A549 treated with AZD2906 at 1 μM for 4 hours (cell line): Measurements from ENCODE around the gene MEST. TPM values are rescaled to one million over a fixed set of nuclear protein-coding genes. Genes with fewer than 3 reads are reported as not detected.

Source experiments
- total RNA-seq: library from RNA; stranded (reverse); fragments of 200-300 nt; extraction: Qiagen RNA extraction; gene quantifications from 5 replicates; pipeline ENCODE4 v1.2.3, GENCODE V29; 2022

Gene MEST
- 32.9 to 39.0 TPM (median 38.2 TPM) in 5 replicates for total RNA-seq

GRCh38 chr7:130491841-130492522 is at the start of gene MEST:
MEST (plus strand) TSS chr7:130492085; CDS start chr7:130492314, 229 bp downstream.

Other genes starting within 250 kb of the MEST start
- 0.05 to 0.33 TPM (median 0.11 TPM) in 3 of 5 replicates, not detected in the others for gene CPA2, start 225.2 kb upstream of the MEST start, total RNA-seq
- gene CPA4, start 198.9 kb upstream of the MEST start, total RNA-seq, result 2.9 to 5.1 TPM (median 3.6 TPM) in 5 replicates
- not detected in 5 replicates for gene CPA5, start 147.3 kb upstream of the MEST start, total RNA-seq
- gene CPA1, start 111.6 kb upstream of the MEST start, total RNA-seq, result not detected in 5 replicates
- gene CEP41, start 51.1 kb upstream of the MEST start, total RNA-seq, result 11.2 to 12.4 TPM (median 11.7 TPM) in 5 replicates
- gene COPG2, start 176.7 kb downstream of the MEST start, total RNA-seq, result 12.2 to 16.5 TPM (median 12.8 TPM) in 5 replicates
- gene TSGA13, start 194.5 kb downstream of the MEST start, total RNA-seq, result not detected in 5 replicates
- 0.03 to 0.07 TPM (median 0.05 TPM) in 4 of 5 replicates, not detected in the other for gene KLF14, start 242.1 kb downstream of the MEST start, total RNA-seq